Mucosa of stomach (tissue), 1 donor: ENCODE data around the gene TRPM3.

Experiments used
- H3K27me3 ChIP-seq: one replicate; pipeline ENCODE4 v1.7.0; 2013; ENCODE audit warnings: mild to moderate bottlenecking, low read length; ENCODE audit not compliant: control insufficient read depth, insufficient read depth
- H3K36me3 ChIP-seq: one replicate; pipeline ENCODE4 v1.7.0; 2013; ENCODE audit warnings: low read length; ENCODE audit not compliant: control insufficient read depth, insufficient read depth
- H3K4me1 ChIP-seq: one replicate; pipeline ENCODE4 v1.7.0; 2013; ENCODE audit warnings: mild to moderate bottlenecking, low read length; ENCODE audit not compliant: control insufficient read depth, insufficient read depth
- H3K4me3 ChIP-seq: one replicate; pipeline ENCODE4 v1.7.0; 2013; ENCODE audit warnings: low read length
- H3K9ac ChIP-seq: one replicate; pipeline ENCODE4 v1.7.0; 2013; ENCODE audit warnings: mild to moderate bottlenecking, low read length, moderate library complexity
- H3K9me3 ChIP-seq: one replicate; pipeline ENCODE4 v1.7.0; 2013; ENCODE audit warnings: mild to moderate bottlenecking, low read length, moderate library complexity; ENCODE audit not compliant: control insufficient read depth
- donor health status: Pancreatic carcinoma.

TRPM3 gene

DNA sequence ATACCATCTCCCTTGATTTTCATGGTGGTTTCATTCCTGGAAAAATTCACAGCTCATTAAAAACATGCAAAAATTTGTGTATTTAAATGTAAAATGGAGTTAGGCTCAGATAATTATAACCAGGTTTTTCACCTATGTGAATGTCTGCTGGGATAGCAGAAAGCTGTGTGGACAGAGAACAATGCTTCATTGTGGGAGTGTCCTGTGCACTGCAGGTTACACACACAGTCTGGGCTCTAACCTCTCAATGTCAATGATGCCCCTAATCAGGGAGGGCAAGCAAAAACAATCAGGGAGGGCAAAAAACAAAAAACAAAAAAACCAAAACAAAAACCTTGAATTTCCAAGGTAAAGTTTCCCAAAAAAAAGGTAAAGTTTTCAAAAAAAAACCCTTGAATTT is 548.1 kb downstream of the TRPM3 start:
- H3K27me3 ChIP-seq: no peaks in the 10 kb centered on the region
- H3K4me3 ChIP-seq: no peak overlapping the region
- H3K9me3 ChIP-seq: no peaks in the 10 kb centered on the region
- H3K4me1 ChIP-seq: peaks cover 12% of the 10 kb centered on the region
- no peak overlapping the region for H3K9ac ChIP-seq
- no peaks in the 10 kb centered on the region for H3K36me3 ChIP-seq

DNA sequence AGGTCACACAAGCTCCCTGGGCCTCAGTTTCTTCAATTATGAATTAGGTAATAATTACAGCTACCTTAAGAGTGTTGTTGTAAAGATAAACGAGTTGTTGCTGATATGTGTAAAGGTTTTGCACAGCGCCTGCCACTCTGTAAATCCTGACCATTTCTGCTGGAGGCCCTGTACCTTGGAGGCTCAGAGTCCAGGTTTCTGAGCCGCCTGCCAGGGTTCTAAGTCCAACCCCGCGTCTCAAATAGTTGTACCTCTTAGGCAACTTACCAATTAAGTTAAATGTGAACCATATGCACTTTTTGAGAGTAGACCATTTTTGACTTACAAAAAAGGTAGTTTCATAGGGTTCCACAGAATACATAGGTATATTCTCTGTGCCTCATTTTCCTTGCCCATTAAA is 550.2 kb downstream of the TRPM3 start:
- Histone ChIP-seq H3K4me1 (no peaks in the 10 kb centered on the region), H3K9ac (no peak overlapping the region), H3K9me3 (no peaks in the 10 kb centered on the region), H3K36me3 (no peaks in the 10 kb centered on the region), H3K4me3 (no peak overlapping the region), H3K27me3 (no peaks in the 10 kb centered on the region)

DNA sequence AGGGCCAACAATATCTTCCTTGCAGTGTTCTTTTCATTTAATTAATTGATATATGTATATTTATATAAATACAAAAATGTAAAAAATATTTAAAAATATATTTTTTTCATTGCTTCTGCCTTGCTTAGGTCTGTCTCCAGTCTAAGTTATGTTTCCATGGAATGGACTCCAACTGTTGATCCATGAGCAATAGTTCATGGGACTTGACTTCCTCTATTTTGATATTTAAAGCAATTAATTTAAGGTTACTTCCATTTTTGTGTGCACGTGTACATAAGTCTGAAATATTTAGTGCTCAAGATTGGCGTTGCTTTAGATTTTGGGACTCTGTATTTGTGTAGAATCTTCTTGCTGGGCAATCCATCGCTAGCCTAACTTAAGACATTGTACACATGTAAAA is 551.6 kb downstream of the TRPM3 start:
- no peaks in the 10 kb centered on the region for H3K36me3 ChIP-seq
- no peak overlapping the region for H3K9ac ChIP-seq
- no peaks in the 10 kb centered on the region for H3K27me3 ChIP-seq
- no peak overlapping the region for H3K4me3 ChIP-seq
- no peaks in the 10 kb centered on the region for H3K9me3 ChIP-seq
- no peaks in the 10 kb centered on the region for H3K4me1 ChIP-seq

DNA sequence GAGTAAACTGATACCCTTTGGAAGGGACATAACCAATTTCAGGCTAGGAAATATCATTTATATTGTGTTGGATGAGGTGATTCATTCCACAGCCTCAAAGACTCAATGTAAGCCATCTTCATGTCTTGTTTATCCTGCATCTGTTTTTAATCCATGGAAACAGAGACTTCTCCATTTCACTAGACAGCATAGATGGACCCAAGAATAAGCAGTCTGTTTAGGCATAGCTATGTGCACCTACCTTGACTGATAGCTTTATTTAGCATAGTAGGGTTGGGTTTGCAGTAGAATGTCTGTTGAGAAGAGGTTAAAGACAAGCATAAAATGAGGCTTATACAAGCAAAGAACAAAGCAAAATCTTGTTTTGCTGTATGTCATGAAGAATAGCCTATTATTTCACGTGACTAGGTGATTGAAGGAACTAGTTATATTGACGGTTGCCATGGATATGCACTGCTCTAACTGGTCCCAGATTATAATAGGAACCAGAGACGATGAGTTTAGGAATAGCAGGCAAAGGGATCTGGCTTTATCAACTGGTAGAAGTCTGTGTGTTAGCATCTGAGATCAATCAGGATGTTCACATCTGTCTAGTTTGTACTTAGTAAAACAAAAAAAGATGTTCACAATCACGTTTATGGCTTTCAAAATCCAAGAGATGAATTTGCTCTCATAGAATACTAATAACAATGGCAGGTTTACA is 552.2 kb downstream of the TRPM3 start:
- no peaks in the 10 kb centered on the region for H3K36me3 ChIP-seq
- H3K4me1 ChIP-seq: no peaks in the 10 kb centered on the region
- no peak overlapping the region for H3K9ac ChIP-seq
- H3K9me3 ChIP-seq: no peaks in the 10 kb centered on the region
- no peak overlapping the region for H3K4me3 ChIP-seq
- no peaks in the 10 kb centered on the region for H3K27me3 ChIP-seq

DNA sequence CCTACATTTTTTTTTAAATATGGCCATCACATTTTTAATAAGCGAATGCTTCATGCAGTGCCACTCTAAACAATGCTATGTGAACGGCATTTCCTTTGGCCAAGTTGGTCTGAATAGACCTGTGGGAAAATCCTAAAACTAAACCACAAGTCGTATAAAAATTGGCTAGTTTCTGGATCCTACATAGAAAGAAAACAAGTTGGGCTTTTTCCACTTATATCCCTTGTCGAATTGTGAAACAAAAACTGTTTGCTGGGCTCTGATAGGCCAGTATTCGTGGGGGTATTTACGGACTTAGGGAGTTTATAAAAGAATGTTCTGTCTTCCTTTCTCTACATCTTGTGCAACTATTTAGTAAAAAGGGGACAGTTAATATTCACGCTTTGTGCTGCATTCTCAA is 553.9 kb downstream of the TRPM3 start:
- Histone ChIP-seq H3K4me1 (no peaks in the 10 kb centered on the region), H3K9ac (no peak overlapping the region), H3K4me3 (no peak overlapping the region), H3K9me3 (no peaks in the 10 kb centered on the region), H3K36me3 (no peaks in the 10 kb centered on the region), H3K27me3 (no peaks in the 10 kb centered on the region)

DNA sequence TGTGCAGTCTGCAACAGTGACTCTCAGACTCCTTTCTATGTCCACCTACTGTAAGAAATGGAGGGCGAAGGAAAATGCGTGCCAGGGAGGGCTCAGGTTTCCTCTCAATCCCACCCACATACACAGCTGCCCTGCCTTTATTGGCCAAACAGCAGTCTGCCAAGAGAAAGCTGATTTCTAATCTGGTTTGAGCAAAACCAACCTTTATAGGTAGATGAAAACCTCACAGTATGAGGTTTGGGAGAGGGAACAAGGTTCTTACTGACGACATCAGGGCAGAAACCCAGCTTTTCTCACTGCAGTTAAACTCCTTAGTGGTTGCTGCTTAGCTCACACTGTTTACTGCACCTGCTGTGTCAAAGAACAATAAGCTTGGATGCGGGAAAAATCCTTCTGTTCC is 554.7 kb downstream of the TRPM3 start:
- Histone ChIP-seq H3K9ac (no peak overlapping the region), H3K27me3 (no peaks in the 10 kb centered on the region), H3K36me3 (no peaks in the 10 kb centered on the region), H3K4me3 (no peak overlapping the region), H3K4me1 (no peaks in the 10 kb centered on the region), H3K9me3 (no peaks in the 10 kb centered on the region)

DNA sequence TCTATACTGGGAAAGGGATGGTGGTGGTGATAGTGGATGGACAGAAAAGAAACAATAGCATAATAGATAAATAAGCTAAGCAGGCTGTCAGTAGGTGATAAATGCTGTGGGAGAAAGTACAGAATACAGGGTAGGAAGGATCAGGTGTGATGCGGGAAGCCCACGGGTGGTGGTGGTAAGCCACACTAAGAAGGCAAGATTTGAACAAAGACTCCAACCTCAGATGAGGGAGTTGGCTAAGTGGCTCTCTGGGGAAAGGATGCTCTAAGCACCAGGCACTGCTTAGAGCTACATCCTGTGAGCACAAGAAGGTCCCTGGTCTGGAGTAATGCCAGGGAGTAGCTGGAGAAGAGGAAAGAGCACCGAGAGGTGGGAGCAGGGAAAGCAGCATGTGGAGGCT is 555.4 kb downstream of the TRPM3 start:
- no peaks in the 10 kb centered on the region for H3K27me3 ChIP-seq
- H3K4me3 ChIP-seq: no peak overlapping the region
- H3K4me1 ChIP-seq: no peaks in the 10 kb centered on the region
- H3K36me3 ChIP-seq: no peaks in the 10 kb centered on the region
- no peaks in the 10 kb centered on the region for H3K9me3 ChIP-seq
- H3K9ac ChIP-seq: no peak overlapping the region

DNA sequence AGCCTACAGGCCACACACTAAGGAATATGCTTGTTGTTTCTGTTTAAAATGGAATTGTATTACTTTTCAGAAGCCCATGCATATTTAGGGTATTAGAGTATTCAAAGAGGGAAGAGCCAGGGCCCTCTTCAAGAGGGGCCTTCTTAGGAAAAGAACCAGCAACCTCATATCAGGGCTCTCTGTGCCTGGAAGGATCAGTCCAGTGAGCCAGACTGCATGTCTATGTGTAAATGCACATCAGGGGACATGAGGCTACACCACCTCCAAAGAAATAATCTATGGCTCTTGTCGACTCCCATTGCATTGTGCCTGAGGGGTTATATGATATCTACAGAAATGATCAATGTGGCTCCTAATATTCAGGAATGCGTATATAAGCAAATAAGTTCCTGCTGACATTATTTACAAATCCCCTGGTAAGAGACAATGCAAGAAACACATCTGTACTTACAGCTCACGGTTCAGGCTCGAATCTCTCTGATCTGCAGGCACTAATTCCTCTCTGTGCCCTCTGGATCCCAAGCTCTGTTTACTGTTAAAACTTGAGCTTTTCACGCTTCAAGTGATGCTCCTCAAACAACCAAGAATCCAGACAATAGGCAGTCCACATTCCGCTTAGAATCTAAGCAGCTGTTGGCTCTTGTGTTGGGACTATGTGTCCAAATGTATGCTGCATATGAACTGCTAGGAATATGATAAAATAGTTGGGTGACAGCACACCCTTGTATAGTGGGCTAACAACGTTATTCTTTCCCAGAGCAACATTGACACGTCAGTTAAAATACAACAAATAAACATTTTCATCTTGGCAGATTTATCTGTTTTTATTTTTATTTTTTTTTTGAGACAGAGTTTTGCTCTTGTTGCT is 556.7 kb downstream of the TRPM3 start:
- Histone ChIP-seq H3K9ac (no peak overlapping the region), H3K4me1 (no peaks in the 10 kb centered on the region), H3K4me3 (no peak overlapping the region), H3K9me3 (no peaks in the 10 kb centered on the region), H3K27me3 (no peaks in the 10 kb centered on the region), H3K36me3 (no peaks in the 10 kb centered on the region)

DNA sequence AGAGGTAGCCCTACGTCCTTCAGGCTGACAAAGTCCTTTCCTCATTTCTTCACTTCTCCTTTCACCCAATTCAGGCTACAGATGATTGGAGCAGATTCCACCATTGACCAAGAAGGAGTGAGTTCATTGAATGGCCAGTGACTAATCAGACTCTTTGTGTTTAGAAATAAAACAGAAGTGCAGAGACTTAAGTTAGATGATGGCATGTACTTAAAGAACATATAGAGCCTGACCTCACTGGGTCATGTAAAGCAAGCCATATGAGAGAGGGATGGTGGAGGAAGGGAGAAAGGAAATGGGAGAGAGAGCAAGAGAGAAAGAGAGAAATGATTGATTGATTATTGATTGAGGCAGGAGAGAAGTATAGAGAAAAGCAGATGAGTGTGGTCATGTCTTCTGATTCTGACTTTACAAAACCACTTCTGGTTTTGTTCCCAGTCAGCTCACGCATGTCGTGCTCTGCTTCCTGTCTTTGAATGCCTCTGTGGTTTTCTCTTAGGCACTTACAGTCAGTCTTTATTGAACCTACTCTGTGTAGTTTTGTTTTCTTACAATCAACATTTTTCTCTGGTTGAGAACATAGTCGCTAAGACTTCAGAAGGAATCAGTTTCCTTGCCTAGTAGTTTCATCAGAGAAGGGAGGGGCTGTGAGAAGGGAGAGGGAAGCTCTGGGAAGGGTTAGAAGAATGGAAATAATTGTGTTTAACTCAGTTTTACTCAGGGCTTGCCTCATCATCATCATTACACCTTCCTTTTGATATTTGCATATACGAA is 557.8 kb downstream of the TRPM3 start:
- Histone ChIP-seq H3K9ac (no peak overlapping the region), H3K4me3 (no peak overlapping the region), H3K36me3 (no peaks in the 10 kb centered on the region)

DNA sequence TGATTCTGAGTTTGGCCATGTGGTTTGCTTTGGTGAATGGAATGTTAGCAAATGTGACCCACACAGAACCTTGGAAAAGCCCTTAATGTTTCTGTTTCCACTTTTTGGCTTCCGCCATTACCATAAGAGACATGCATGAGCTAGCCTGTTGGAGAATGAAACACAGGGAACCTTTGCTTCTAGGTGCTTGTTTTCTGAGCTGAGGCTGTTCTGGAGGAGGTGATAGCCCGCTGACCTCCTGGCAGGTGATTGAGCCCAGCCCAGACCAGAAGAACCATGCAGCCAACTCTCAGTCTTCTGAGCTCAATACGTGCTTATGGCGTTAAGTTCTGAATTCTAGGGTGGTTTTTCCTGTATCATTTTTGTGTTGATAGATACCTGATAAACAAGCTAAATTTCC is 558.4 kb downstream of the TRPM3 start:
- Histone ChIP-seq H3K4me3 (no peak overlapping the region), H3K4me1 (no peaks in the 10 kb centered on the region), H3K9me3 (no peaks in the 10 kb centered on the region), H3K9ac (no peak overlapping the region), H3K27me3 (no peaks in the 10 kb centered on the region), H3K36me3 (no peaks in the 10 kb centered on the region)

More for the DNA sequence above, 557.8 kb downstream of the TRPM3 start:
- H3K4me1 ChIP-seq: no peaks in the 10 kb centered on the region
- no peaks in the 10 kb centered on the region for H3K27me3 ChIP-seq
- H3K9me3 ChIP-seq: no peaks in the 10 kb centered on the region

DNA sequence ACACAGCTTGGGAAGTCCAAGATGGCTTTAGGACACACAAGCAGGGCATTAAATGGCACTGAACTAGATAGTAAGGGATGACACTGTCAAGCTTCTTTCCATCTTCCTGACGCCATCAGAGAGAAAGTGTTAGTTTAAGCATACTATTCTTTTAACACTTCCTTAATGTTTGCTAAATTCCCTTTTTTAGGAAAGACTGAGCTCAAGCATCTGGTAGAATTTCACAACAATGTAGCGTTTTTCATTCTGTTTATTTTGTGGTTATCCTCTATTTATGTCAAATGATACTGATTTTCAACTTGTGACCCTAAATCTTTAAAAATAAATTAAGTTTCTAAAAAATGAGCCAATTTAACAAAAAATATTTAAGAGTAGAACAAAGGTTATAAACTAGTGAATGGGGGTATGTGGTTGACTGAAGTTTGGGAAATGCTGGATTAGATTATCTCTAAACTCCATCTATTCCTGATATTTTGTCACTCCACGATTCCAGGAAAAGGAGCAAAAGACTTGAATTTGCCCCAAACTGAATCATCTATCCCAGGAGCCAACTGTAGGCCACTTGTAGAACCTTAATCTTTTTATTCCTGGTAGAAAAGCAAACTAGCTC is 559.5 kb downstream of the TRPM3 start:
- H3K9me3 ChIP-seq: no peaks in the 10 kb centered on the region
- no peaks in the 10 kb centered on the region for H3K27me3 ChIP-seq
- H3K4me3 ChIP-seq: no peak overlapping the region
- H3K4me1 ChIP-seq: no peaks in the 10 kb centered on the region
- no peak overlapping the region for H3K9ac ChIP-seq
- no peaks in the 10 kb centered on the region for H3K36me3 ChIP-seq

DNA sequence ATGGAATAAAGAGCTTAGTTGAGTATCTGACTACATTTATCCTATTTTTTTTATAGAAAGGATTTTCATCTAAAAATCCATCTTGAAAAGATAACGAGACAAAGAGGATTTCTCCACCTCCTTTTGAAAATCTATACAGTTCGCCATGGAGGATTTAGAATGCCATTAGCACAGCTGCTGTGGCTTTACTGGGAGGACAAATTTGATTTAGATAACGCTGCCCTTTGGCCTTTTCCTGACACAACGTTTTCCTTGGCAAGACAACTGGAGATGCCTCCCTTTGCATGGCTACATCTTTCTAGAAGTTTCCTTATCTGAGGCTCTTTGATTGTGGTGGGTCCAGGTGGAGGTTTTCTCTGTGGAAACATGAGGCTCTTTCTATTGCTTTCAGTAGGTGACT is 560.3 kb downstream of the TRPM3 start:
- no peak overlapping the region for H3K9ac ChIP-seq
- H3K27me3 ChIP-seq: no peaks in the 10 kb centered on the region
- H3K9me3 ChIP-seq: no peaks in the 10 kb centered on the region
- H3K4me3 ChIP-seq: no peak overlapping the region
- no peaks in the 10 kb centered on the region for H3K36me3 ChIP-seq
- no peaks in the 10 kb centered on the region for H3K4me1 ChIP-seq
